K562 (cell line): Measurements from ENCODE around the gene C3orf52. TPM values are rescaled to one million over a fixed set of nuclear protein-coding genes. Genes with fewer than 3 reads are reported as not detected.

Experiments used
- ATAC-seq: fragments of 200-7000 bp; cut with Tn5 transposase; 3 replicates; pipeline ENCODE4 v1.9.1; 2020; ENCODE audit warnings: moderate library complexity
- BruUV-seq: library from RNA; stranded (reverse); fragments of 400-500 nt; replicated peaks from 2 replicates; lab custom pipeline; 2021; lab: Mats Ljungman, UMichigan
- CTCF ChIA-PET: fragments of 300-600 bp; formaldehyde crosslinking; extraction: SDS; loops from one replicate; lab custom pipeline; 2021; ENCODE audit warnings: low intra/inter-chr PET ratio; lab: Yijun Ruan, JAX
- POLR2A ChIA-PET: fragments of 300-600, 350-650 bp; sonication (Branson Sonifier 250); formaldehyde crosslinking; extraction: SDS; loops from one replicate; lab custom pipeline; 2021; ENCODE audit warnings: antibody characterized with exemption, inconsistent platforms; lab: Yijun Ruan, JAX
- DNase-seq, 4 experiments: peaks; one replicate each; pipeline versions ENCODE4 v3.0.0 to v3.0.0-alpha.2; 2011 to 2018; ENCODE audit warnings: low spot score in 3 of 4, mixed read lengths in 3 of 4; ENCODE audit errors: extremely low read depth in 1 of 4
- FAIRE-seq: peaks from 2 replicates; lab custom pipeline; 2011; peaks lifted over from hg19 to GRCh38; lab: Jason Lieb, UNC
- H2AFZ ChIP-seq: 2 replicates; pipeline ENCODE4 v1.6.0; 2011; ENCODE audit warnings: low read depth, low read length, control low read depth, inconsistent platforms
- H3K27ac ChIP-seq: fragments of 200-600 bp; 3 replicates; pipeline ENCODE4 v1.8.0; 2011; ENCODE audit warnings: low read depth, mild to moderate bottlenecking, control low read depth, inconsistent platforms, low read length, moderate library complexity, mixed read lengths; ENCODE audit errors: extremely low read depth
- H3K27me3 ChIP-seq, 2 experiments: fragments of 300-600 bp in 1 of 2; 2 replicates in 1 of 2; 3 replicates in 1 of 2; pipeline versions ENCODE4 v1.6.0 to v1.8.0; 2011; ENCODE audit warnings: inconsistent platforms in 2 of 2, low read length in 2 of 2, mild to moderate bottlenecking in 1 of 2, mixed read lengths in 1 of 2, moderate library complexity in 1 of 2; ENCODE audit not compliant: control insufficient read depth in 2 of 2, insufficient read depth in 2 of 2
- H3K36me3 ChIP-seq: fragments of 300-600 bp; 3 replicates; pipeline ENCODE4 v1.8.0; 2011; ENCODE audit warnings: mild to moderate bottlenecking, low read length, inconsistent platforms; ENCODE audit not compliant: control insufficient read depth, insufficient read depth
- H3K4me1 ChIP-seq, 2 experiments: fragments of 200-600 bp in 1 of 2; replicated peaks in 1 of 2; 2 replicates in 1 of 2; 3 replicates in 1 of 2; pipeline versions ENCODE4 v1.5.1 to v1.8.0; 2011; ENCODE audit warnings: inconsistent platforms in 2 of 2, low read length in 2 of 2, mild to moderate bottlenecking in 1 of 2, mixed read lengths in 1 of 2, moderate library complexity in 1 of 2; ENCODE audit not compliant: control insufficient read depth in 2 of 2, insufficient read depth in 2 of 2
- H3K4me2 ChIP-seq: 2 replicates; pipeline ENCODE4 v1.6.1; 2011; ENCODE audit warnings: low read length, control low read depth, inconsistent platforms, mixed read lengths; ENCODE audit not compliant: insufficient read depth
- H3K4me3 ChIP-seq: fragments of 200-600 bp; sonication (generic), shearing (Covaris generic); 2 replicates; pipeline ENCODE4 v1.5.1; 2016; ENCODE audit warnings: control low read depth, inconsistent platforms
- H3K79me2 ChIP-seq: fragments of 200-600 bp; 3 replicates; pipeline ENCODE4 v1.8.0; 2011; ENCODE audit warnings: low read length, inconsistent platforms; ENCODE audit not compliant: control insufficient read depth, insufficient read depth
- H3K9ac ChIP-seq, 2 experiments: 2 replicates each; pipeline versions ENCODE4 v1.6.0 to v1.6.1; 2011; ENCODE audit warnings: low read depth in 2 of 2, low read length in 2 of 2, control low read depth in 1 of 2, inconsistent platforms in 1 of 2, mild to moderate bottlenecking in 1 of 2, mixed read lengths in 1 of 2; ENCODE audit not compliant: insufficient read depth in 1 of 2
- H3K9me1 ChIP-seq: one replicate; pipeline ENCODE4 v1.6.0; 2011; ENCODE audit warnings: inconsistent platforms, mild to moderate bottlenecking, low read length, moderate library complexity; ENCODE audit not compliant: control insufficient read depth, insufficient read depth
- H3K9me3 ChIP-seq: replicated peaks from 2 replicates; pipeline ENCODE4 v1.5.1; 2011; ENCODE audit warnings: low read depth, low read length, inconsistent platforms; ENCODE audit not compliant: control insufficient read depth, insufficient read depth
- H4K20me1 ChIP-seq: replicated peaks from 2 replicates; pipeline ENCODE4 v1.6.1; 2011; ENCODE audit warnings: low read length, inconsistent platforms, mixed read lengths; ENCODE audit not compliant: control insufficient read depth, insufficient read depth
- AFF1 ChIP-seq, 2 experiments: fragments of 450-650 bp; IDR thresholded peaks; 2 replicates each; pipeline ENCODE4 v1.6.1; 2018; ENCODE audit warnings: mild to moderate bottlenecking in 2 of 2, low read depth in 1 of 2; ENCODE audit not compliant: partially characterized antibody in 2 of 2
- CHD7 ChIP-seq: fragments of 200-600 bp; sonication (generic); IDR thresholded peaks from one replicate; pipeline ENCODE4 v1.6.1; 2012; ENCODE audit warnings: mild to moderate bottlenecking, low read depth, low read length, inconsistent platforms
- HLTF ChIP-seq: fragments of 450-650 bp; IDR thresholded peaks from 2 replicates; pipeline ENCODE4 v1.6.1; 2016
- KLF6 ChIP-seq: fragments of 250-450 bp; sonication (Bioruptor Pico); IDR thresholded peaks from 2 replicates; pipeline ENCODE4 v1.4.0; 2020; ENCODE audit warnings: mild to moderate bottlenecking, moderate library complexity, borderline replicate concordance
- NUFIP1 ChIP-seq: fragments of 450-650 bp; IDR thresholded peaks from 2 replicates; pipeline ENCODE4 v1.6.1; 2018; ENCODE audit not compliant: partially characterized antibody
- WGBS: fragments of 100-300 bp; shearing (Covaris generic); methylation state at CpG from one replicate; pipeline ENCODE4 v1.1.6; 2016; ENCODE audit warnings: low coverage, mixed read lengths; ENCODE audit not compliant: insufficient coverage; ENCODE audit errors: missing lambda C conversion rate; 5-methylcytosine and 5-hydroxymethylcytosine counted together
- in situ Hi-C: fragments of 300-500 bp; cut with MboI; formaldehyde crosslinking; loops from 4 replicates; pipeline ENCODE4 v1.15.0; 2018; ENCODE audit warnings: inconsistent platforms, mixed read lengths
- intact Hi-C: fragments of 100-400 bp; cut with micrococcal nuclease; formaldehyde crosslinking; loops from 2 replicates; pipeline ENCODE4 v1.14.2; 2022
- polyA plus RNA-seq, 8 experiments: library from polyadenylated mRNA; depleted of rRNA in 4 of 8; stranded (reverse) in 5 of 8; unstranded in 3 of 8; fragments of >200 nt; fragmentation: Nextera tagmentation in 2 of 8; fragmentation: Illumina TruSeq in 1 of 8; extraction: Ambion mirVana in 2 of 8; extraction: Trizol in 1 of 8; gene quantifications; 2 replicates each; pipeline versions ENCODE4 v1.2.1 to v1.2.3, GENCODE V29; 2011 to 2014; ENCODE audit warnings: inconsistent platforms in 1 of 8, missing spikeins in 1 of 8
- total RNA-seq, 7 experiments: library from RNA; depleted of rRNA in 6 of 7; stranded (reverse); fragments of >200 nt in 6 of 7; fragmentation: Illumina TruSeq in 2 of 7; extraction: Trizol in 2 of 7; gene quantifications; 2 replicates each; pipeline versions ENCODE4 v1.2.1 to v1.2.3, GENCODE V29; 2011 to 2021; ENCODE audit warnings: low replicate concordance in 1 of 7

C3orf52 gene
- total and polyA plus RNA-seq, 9 of the 15 experiments (the other 6 are each of a cell fraction or from before 2014, with no cell fraction given): 2.8 to 6.1 (median 3.8) TPM

DNA sequence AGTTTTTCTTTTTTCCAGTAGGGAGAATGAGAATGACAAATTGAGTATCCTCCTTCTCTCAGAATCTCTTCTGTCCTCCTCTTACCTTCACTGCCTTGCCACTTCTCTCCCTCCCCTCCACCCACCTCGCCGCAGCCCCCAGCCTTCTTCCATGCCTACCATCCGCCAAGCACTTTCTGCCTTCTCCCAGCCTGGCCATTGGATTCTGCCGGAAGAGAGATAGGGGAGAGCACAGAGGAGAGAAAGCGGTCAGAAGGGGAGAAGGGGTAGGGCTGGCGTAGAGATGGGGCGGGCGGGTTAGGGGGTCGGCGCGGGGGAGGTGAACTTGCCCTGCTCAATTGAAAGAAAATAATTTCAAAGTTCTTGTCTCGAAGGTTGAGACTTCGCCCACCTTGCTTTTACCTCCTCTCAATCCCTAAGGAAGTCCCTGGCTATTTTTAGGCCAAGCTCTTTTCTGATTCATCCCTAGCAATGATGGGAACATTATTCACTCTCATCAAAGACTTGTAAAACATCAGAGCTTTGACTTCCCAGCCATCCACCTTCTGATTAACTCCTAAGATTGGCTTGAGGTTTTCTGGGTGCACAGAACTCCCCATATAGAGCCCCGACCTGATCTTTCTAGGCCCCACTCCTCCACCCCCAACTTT lies 811 bp downstream of the C3orf52 start:
- peak overlapping the region; percentile 45 for H3K4me3 ChIP-seq
- peak overlapping the region; percentile 65; the same call in 2 of the 3 replicates for H3K27ac ChIP-seq
- no peaks in the 10 kb centered on the region for H4K20me1 ChIP-seq
- peak; percentile 19; the same call in 2 of the 3 replicates for ATAC-seq
- no peaks in the 10 kb centered on the region for H3K27me3 ChIP-seq
- H3K9ac ChIP-seq: peak overlapping the region; percentile 69 to 93
- H3K79me2 ChIP-seq: no peaks in the 10 kb centered on the region
- H3K9me1 ChIP-seq: no peaks in the 10 kb centered on the region
- peak overlapping the region; percentile 96 for H2AFZ ChIP-seq
- DNase-seq: peak in 2 of 4 experiments; percentile 8
- WGBS: 18% methylated on average over 1 of the region's 14 CpGs
- ChIA-PET POLR2A (interaction anchor here (0.7 kb wide), 1 partner anchor 168 kb away, joined by 3 read pairs; no protein-coding TSS in a partner anchor), CTCF (no interaction called here)
- H3K9me3 ChIP-seq: no peaks in the 10 kb centered on the region
- peaks cover 5 to 13% of the 10 kb centered on the region in 2 experiments; a peak in 4 of 5 replicates for H3K4me1 ChIP-seq
- H3K4me2 ChIP-seq: peak overlapping the region; percentile 73
- intact Hi-C loops: no loop called here
- no peak for FAIRE-seq
- in situ Hi-C loops: no loop called here
- H3K36me3 ChIP-seq: no peaks in the 10 kb centered on the region
- BruUV-seq: no TSS peak
- TF ChIP-seq AFF1 (IDR thresholded peaks at IDR 0.05; ENCODE audit: low read depth in 1 of 2, partially characterized antibody in 2 of 2): no peak
- no peak for TF ChIP-seq KLF6
- no peak for TF ChIP-seq NUFIP1
- no peak for TF ChIP-seq HLTF
- TF ChIP-seq CHD7: no peak
